Measurements from ENCODE around the gene DPP7.

The DPP7 gene

DNA sequence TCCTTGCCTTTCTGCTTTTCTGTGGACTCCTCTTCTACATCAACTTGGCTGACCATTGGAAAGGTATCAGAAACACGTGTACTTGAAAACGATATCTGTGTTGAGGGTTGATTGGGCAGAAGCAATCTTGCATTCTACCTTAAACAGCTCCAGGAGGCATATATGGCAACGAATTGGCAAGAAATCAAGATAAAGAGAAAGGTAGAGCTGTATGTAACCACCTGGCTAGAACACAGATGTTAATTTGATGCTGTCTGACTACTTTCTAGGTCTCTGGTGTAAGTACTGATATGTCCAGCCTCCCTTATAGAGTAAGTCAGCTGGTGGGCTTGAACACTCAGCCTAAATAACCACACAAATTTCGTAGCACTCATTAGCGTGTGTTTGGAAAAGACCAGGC lies 26.4 kb downstream of the DPP7 start:
- DNase-seq (ENCODE audit: low spot score), result no peak

DNA sequence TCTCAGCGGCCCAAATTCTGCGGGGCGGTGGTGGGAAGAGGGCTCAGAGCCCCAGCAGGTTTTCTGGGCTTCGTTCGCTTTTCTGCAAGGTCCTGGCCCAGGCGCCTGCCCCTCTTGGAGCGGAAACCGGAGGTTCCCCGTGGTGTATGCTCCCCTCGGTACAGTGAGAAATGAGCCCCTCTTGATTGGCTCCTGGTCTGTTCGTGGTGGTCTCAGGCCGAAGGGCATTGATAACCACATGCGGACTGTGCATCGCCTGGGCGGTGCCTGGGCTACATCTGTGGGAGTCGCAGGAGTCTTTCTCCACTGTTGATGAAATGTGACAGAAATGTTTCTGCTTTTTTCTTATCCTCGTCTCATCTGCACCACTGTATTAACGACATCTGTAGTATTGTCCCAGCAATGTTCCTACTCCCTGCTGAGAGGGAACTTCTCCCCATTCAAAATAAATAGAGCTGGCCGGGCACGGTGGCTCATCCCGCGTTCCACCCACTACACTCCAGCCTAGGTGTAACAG lies 27.1 kb downstream of the DPP7 start:
- DNase-seq (ENCODE audit: low spot score), result no peak

DNA sequence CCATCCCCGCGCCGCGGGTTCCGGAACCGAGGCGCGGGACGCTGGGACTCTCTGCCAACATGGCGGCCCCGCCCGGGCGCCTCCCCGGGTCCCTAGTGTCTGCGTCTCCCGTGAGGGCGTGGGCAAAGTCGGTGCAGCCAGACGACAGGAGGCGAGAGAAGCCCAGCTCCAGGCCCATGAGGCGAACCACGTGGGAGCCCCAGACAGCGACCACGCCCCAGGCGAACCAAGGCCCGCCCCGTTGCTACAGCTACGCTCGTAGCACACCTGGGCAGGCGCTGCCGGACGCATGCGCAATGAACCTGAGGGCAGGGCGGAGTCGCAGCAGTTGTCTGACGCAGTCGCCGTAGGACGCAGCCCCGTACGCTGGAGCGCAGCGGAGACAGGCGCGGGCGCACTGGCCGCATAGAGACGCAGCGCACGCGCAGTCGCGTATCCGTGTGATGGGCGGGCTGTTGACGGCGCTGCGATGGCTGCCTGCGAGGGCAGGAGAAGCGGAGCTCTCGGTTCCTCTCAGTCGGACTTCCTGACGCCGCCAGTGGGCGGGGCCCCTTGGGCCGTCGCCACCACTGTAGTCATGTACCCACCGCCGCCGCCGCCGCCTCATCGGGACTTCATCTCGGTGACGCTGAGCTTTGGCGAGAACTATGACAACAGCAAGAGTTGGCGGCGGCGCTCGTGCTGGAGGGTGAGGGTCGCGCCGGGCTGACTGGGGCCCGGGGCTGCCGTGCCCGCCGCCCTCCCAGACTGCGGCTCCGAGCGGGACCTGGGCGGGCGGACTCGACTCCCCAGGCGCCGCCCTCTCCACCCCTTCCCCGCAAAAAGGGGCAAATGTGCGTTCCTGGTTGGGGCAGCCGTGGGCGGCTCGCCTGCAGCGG lies 27.8 kb downstream of the DPP7 start, which contains the start of gene MAN1B1:
Gene MAN1B1 (plus strand): TSS at position 455 of the 878 bp plus-strand sequence. CDS start 15 bp downstream, at position 470.
- peak; percentile 98 for DNase-seq (ENCODE audit: low spot score)

DNA sequence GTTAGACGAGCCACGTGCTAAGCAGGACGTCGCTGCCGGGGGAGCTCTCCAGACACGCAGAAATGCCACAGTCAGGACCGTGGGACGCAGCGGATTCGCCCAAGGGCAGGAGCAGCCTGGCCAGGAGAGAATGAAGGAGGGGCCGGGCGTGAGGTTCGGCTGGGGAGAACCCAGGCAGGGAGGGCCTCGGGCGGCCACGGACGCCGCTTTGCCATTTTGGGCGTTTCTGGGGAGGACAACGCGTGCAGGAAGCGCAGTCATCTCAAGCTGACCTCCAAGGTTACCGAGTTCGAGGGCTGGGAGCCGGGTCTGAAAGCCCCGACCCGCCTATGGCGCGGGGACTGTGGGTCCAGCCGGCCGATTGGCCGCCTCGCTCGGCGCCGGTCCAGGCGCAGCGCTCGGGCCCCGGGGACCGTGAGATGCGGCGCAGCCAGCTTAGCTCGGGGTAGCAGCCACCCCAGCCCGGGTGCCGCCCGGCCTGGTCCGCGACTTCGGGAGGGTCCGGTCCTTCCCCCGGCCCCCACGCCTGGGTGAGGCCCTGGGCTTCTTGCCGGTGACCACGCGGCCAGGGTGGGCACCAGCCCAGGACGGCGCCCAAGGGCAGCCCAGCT lies 28.5 kb downstream of the DPP7 start:
- no peak for DNase-seq (ENCODE audit: low spot score)

DNA sequence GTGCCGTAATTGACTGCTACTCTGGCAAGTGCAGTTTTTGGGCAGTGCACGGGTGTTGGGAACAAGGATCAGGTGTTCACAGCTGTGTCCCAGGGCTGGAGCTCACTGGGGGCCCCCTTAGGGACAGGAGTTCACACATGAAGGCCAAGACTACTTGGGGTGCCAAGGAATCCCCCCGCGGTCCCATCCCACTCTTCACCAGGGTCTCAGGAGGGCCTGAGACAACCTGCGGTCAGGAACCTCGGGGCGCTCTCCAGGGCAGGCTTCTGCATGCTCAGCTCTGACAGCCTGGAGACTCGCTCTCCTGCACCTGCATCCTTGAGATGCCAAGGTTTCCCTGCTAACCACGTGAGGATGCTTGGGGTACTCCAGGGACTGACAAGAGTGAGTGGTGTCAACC lies 30.0 kb downstream of the DPP7 start:
- no peak for DNase-seq (ENCODE audit: low spot score)

DNA sequence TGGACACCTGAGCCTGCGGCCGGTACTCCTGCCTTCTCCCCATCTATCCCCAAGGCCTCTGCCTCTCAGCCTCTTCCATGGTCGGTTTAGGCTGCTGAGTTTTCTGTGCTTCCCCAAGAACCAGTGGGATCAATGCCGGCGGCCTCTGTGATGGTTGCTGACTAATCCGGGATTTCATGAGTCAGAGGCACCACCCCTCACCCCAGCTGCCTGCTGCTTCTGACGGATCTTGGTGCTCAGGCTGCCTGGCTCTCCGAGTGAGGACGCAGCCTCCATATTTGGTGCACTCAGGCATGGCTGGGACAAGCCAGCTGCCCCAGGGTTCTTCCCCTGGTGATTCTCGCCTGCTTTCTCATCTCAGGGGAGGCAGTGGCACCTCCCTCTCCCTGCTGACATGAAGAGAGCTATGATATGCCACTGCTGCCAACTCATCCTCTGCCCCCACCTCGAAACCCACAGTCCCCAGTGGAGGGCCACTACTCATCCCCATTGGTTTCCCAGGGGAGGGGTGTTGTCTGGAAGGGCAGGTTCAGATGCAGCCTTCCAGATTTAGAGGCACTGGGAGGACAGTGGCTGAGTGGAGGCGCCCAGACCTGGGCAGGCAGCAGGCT lies 31.0 kb downstream of the DPP7 start:
- peak; percentile 46 for DNase-seq (ENCODE audit: low spot score)

DNA sequence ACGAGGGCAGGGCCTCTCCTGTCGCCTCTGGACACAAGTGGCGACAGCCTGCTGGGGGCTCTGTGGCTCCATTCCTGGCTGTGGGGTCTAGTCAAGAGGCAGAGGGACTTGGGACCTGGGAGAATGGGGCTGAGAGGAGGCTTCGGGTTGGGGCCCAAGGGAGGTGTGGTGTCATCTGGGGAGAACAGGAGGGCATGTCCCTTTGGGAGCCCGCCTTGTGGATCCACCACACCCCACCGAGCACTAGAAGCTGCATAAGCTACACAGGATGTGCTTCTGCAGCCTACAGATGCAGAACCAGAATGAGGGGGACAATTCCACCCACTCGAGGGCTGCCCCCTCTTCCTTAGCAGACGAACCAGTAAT lies 31.6 kb downstream of the DPP7 start:
- DNase-seq (ENCODE audit: low spot score), result no peak

DNA sequence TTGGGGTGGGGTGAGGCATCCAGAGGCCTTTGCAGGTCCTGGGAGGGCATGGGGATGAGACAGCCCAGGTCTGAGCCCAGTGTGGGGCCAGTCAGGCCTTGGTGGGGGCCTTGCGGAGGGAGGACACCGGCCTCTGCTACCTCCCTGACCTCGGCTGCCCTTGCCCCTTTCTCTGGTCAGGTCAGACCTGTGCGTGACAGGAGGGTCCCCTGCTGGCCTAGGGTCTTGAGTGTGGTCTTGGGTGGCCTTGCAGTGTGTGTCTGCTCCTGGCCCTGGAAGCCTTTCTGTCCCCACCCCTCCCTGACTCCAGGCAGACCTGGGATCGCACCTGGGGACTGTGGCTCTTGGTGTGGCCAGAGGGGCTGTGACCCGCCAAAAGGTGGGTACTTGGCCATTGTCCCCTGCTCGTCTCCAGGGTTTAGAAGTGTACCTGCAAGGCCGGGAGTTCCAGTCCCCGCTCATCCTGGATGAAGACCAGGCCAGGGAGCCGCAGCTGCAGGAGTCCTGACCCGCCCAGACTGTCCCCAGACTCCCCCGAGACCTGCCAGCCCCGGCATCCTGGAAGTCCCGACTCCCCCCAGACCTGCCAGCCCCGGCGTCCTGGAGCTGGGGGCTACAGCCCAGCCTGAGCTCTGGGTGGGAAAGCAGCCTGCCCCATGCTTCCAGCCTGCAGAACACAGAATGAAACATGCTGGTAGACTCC lies 32.2 kb downstream of the DPP7 start:
- DNase-seq (ENCODE audit: low spot score), result no peak

DNA sequence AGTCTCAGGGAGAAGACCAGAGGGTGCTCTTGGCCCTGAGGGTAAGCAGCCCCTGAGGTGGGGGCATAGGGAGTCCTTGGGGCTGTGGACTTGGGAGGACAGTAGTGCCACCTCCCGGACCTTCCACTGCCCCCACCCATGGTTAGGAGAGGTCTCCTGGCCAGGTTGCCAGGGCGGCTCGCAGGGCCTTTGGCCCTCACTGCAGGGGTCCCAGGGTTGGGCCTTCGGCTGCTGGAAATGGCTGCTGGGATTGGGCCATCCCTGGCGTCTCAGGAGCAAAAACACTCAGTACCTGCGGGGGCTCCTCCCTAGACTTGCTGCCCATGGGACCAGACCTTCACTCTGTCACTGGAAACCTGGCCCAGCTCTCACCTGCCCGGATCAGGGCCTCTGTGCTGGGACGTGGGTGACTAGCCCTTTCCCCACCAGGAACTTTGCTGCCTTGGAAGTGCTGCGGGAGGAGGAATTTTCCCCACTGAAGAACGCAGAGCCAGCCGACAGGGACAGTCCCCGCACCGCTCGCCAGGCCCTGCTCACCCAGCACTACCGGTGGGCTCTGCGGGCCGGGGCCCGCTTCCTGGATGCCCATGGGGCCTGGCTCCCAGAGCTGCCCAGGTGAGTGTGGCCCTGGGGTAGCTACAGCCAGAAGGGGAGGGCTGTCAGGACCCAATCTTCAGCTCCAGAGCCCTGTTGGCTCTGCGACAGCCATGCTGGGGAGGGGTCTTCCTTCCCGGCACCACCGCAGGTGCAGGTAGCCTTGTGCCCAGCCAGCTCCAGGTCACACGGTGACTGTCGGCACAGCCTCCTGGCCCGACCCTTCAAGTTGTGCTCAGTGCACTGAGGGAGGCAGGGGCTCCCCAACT lies 34.0 kb downstream of the DPP7 start:
- no peak for DNase-seq (ENCODE audit: low spot score)

DNA sequence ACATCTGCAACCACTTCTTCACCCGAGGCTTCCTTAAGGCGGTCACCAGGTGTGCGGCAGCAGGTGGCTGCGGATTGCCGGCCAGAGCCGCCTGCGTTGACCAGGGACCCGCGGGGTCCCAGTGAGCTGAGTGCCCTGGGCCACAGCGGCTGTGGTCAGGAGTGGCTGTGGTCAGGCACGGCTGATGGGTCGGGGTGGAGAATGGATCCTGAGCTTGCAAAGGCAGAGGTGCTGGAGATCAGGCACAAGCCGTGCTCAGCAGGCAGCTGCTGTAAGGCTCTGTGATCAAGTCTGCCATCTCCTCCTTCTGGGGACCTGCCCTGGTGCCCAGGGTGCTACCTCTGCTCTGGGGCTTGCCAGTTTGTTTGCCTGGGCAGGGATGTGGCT lies 35.1 kb downstream of the DPP7 start:
- no peak for DNase-seq (ENCODE audit: low spot score)

DNA sequence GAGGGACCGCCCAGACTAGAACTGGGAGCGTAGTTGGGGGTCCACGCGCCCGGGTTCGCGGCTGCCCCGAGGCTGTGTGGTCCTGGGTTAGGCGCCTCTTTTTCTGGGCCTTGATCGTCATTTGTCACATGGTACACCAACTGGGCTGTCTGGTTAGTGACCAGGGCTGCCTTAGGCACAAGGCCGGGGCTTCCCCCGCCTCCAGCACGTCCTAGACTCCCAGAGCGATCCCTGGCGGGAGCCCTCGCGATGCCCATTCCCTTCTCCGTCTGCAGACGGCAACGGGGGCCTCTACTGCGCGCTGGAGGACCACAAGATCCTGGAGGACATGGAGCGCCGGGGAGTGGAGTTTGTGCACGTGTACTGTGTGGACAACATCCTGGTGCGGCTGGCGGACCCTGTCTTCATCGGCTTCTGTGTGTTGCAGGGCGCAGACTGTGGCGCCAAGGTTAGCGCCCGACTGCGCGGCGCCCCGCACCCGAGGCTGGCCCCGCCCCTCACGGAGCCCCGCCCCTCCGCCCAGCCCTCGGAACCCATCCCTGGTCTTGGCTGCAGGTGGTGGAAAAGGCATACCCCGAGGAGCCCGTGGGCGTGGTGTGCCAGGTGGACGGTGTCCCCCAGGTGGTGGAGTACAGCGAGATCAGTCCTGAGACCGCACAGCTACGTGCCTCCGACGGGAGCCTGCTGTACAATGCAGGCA lies 35.7 kb downstream of the DPP7 start:
- no peak for DNase-seq (ENCODE audit: low spot score)

DNA sequence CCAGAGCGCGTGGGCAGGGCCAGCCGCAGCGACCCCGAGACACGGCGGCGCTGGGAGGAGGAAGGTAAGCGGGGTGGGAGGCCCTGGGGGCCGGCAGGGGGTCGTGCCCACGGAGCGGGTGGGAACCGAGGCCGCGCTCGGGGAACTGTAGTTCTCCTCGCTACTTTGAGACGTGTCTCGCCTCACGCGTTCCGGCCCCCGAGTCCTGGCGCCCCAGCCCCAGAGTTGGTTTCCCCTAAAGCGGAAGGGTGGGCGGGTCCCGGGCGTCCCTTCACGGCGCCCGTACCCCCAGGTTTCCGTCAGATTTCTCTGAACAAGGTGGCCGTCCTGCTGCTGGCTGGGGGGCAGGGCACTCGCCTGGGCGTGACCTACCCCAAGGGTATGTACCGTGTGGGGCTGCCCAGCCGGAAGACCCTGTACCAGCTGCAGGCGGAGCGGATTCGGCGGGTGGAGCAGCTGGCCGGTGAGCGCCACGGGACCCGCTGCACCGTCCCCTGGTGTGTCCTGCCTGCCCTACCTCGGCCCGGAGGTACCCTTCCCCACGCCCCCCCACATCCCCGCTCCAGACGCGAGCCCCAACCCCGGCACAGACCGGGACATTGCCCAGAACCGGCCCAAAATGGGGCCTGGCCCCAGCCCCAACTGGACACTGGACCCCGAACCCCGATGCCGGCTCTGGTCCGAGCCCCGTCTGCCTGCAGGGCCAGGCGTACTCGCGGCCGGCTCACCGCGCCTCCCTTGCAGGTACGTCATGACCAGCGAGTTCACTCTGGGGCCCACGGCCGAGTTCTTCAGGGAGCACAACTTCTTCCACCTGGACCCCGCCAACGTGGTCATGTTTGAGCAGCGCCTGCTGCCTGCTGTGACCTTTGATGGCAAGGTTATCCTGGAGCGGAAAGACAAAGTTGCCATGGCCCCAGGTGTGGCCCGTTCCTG lies 36.5 kb downstream of the DPP7 start:
- no peak for DNase-seq (ENCODE audit: low spot score)

DNA sequence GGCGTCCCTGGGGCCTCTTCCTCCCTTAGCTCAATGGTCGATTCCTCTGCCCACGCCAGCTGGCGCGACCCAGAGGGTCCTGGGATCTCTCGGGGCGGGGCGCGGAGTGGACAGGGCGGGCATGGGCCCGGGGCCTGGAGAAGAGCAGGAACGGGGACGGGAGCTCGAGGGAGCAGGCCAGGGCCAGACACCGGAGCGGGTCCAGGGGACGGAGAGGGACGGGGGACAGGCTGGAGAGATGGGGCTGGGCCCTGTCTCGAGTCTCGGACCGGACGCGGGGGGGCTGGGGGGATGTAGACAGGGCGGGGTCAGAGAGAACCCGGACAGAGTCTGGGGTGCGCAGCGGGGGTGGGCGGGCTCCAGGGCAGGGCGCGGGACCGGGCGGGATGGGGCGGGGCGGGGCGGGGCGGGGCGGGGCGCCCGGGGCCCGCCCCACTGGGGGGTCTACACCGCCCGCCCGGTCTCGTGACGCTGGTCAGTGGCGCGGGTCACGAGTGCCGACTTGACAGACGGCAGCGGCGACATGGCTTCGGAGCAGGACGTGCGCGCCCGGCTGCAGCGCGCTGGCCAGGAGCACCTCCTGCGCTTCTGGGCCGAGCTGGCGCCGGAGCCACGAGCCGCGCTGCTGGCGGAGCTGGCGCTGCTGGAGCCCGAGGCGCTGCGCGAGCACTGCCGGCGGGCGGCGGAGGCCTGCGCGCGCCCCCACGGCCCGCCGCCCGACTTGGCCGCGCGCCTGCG lies 37.4 kb downstream of the DPP7 start, which contains the start of gene UAP1L1:
Gene UAP1L1 (plus strand): TSS at position 508 of the 738 bp plus-strand sequence. CDS start 16 bp downstream, at position 524.
- no peak for DNase-seq (ENCODE audit: low spot score)

DNA sequence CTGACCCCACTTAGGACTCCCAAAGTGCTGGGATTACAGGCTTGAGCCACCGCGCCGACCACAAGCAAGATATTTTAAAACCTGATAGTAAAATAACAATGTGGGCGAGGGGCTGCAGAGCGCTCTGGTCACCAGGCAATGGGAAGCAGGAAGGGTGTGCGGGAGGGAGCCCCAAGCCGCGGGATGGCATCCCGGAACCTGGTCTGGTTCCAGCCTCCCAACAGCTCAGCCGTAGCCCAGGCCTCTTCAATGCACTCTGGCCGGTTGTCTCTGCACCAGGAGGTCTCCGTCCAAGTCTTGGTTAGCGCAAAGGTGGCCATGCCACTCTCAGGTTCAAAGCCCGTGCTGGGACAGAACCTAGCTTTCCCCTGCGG lies 37.9 kb downstream of the DPP7 start:
- DNase-seq (ENCODE audit: low spot score), result no peak

DNA sequence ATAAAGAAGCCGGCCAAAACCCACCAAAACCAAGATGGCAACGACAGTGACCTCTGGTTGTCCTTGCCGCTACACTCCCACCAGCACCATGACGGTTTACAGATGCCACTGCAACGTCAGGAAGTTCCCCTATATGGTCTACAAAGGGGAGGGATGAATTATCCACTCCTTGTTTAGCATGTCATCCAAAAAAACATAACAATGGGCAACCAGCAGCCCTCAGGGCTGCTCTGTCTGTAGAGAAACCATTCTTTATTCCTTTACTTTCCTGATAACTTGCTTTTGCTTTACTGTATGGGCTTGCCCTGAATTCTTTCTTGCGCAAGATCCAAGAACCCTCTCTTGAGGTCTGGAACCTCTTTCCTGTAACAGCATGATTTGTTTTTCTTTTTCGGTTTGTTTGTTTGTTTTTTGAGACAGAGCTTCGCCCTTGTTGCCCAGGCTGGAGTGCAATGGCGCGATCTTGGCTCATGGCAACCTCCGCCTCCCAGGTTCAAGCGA lies 39.2 kb downstream of the DPP7 start:
- DNase-seq (ENCODE audit: low spot score), result no peak

DNA sequence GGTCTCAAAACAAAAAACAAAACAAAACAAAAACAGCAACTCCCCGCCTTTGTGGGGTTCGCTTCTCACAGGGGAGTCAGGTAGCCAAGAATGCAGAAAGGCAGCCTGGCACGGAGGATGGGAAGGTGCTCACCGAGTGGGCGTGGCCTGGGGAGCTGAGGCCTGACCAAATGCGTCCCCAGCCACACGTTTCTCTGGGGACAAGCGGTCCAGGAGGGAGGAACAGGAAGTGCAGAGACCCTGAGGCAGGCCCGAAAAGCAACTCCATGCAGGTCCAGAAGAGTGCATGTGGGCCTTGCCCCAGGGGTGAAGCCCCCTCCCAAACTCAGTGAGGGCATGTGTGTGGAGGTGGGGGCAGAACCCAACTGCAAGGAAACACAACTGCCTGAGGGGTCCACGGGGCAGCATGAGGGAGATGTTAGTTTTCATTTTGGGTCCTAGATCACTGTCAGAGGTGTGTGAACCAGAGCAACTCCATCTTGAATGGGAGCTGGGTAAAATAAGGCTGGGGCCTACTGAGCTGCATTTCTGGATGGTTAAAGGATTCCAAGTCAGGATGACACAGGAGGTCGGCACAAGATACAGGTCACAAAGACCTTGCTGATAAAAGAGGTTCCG lies 39.8 kb downstream of the DPP7 start:
- no peak for DNase-seq (ENCODE audit: low spot score)

DNA sequence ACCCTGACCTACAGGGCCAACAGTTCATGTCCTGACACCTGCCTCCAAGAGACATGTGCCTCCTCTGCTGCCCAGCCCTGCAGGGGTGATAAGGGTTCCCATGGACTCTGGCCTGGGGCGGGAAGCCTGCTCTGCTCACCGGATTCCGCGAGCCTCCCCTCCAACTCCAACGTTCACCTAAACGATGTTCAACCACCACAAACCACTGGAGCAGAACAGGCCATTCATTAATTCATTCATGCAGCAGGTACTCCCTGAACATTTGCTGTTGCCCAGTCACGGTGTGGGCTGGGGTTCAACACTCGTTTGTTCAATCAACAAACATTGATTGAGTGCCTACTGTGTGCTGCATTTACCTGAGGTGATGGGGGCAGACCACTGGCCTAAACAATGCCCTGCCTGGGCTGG lies 40.5 kb downstream of the DPP7 start:
- no peak for DNase-seq (ENCODE audit: low spot score)

DNA sequence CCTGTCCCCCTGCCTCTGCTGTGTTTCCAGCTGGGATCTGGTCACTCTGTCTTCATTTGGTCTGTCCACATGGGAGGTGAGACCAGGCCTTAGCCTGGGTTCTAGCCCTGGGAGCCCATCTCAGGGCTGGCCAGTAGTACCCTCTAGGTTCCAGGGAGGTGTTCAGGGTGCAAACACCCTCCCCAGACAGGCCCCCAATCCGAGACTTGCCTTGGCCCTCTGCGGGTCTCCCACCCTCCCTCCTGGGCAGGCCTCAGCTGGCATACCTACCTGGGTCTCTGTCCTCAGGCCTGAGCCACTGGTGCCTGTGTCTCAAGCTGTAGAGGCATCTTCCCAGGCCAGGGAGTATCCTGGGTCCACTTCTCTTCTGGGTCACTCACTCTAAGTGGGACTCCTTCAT lies 43.3 kb downstream of the DPP7 start:
- no peak for DNase-seq (ENCODE audit: low spot score)

All from cerebellar cortex (tissue), 1 donor.